ENCODE data around the gene SCRT2. TPM values are rescaled to one million over a fixed set of nuclear protein-coding genes. Genes with fewer than 3 reads are reported as not detected.
"Not testable (repeated sequence)": the region's sequence is repeated elsewhere in the genome, so short reads cannot be mapped to it uniquely, and the experiment has no call there.

SCRT2 gene
- not detected for total RNA-seq

- peak; percentile 94 for DNase-seq
Measured at GRCh38 chr20:675453-676314, at the start of gene SCRT2. SCRT2 (minus strand) TSS chr20:675802; CDS start chr20:675601, 201 bp downstream.

GRCh38 chr20:724797-725196 lies 49.2 kb upstream of the SCRT2 start:
- not testable (repeated sequence) for DNase-seq

- no peak for DNase-seq
Measured at GRCh38 chr20:723756-724155, 48.2 kb upstream of the SCRT2 start.

GRCh38 chr20:722822-723644 lies 47.4 kb upstream of the SCRT2 start:
- DNase-seq = no peak

GRCh38 chr20:721876-722275 lies 46.3 kb upstream of the SCRT2 start:
- no peak for DNase-seq

GRCh38 chr20:719816-720215 lies 44.2 kb upstream of the SCRT2 start:
- no peak for DNase-seq

GRCh38 chr20:719068-719467 lies 43.5 kb upstream of the SCRT2 start:
- DNase-seq = no peak

- no peak for DNase-seq
Measured at GRCh38 chr20:717832-718231, 42.2 kb upstream of the SCRT2 start.

GRCh38 chr20:717271-717670 lies 41.7 kb upstream of the SCRT2 start:
- DNase-seq = no peak

- no peak for DNase-seq
Measured at GRCh38 chr20:714453-714852, 38.9 kb upstream of the SCRT2 start.

GRCh38 chr20:711576-711975 lies 36.0 kb upstream of the SCRT2 start:
- DNase-seq = no peak

GRCh38 chr20:710780-711450 lies 35.3 kb upstream of the SCRT2 start:
- no peak for DNase-seq

- DNase-seq = peak; percentile 30
Measured at GRCh38 chr20:709991-710779, 34.6 kb upstream of the SCRT2 start.

- DNase-seq = peak; percentile 44
Measured at GRCh38 chr20:709423-709822, 33.8 kb upstream of the SCRT2 start.

- no peak for DNase-seq
Measured at GRCh38 chr20:708956-709355, 33.4 kb upstream of the SCRT2 start.

GRCh38 chr20:707451-708110 lies 32.0 kb upstream of the SCRT2 start:
- DNase-seq = no peak

GRCh38 chr20:706366-706885 lies 30.8 kb upstream of the SCRT2 start:
- no peak for DNase-seq

GRCh38 chr20:704726-705125 lies 29.1 kb upstream of the SCRT2 start:
- no peak for DNase-seq

GRCh38 chr20:703426-703825 lies 27.8 kb upstream of the SCRT2 start:
- DNase-seq = no peak

- DNase-seq = no peak
Measured at GRCh38 chr20:703006-703405, 27.4 kb upstream of the SCRT2 start.
